HL-60/S4 treated with retinoic acid at 250 ng/mL for 4 days and 3 days (cell line): ENCODE measurements around the gene CCDC144A.
"Not testable (repeated sequence)": the region's sequence is repeated elsewhere in the genome, so short reads cannot be mapped to it uniquely, and the experiment has no call there.

Source experiments
- in situ Hi-C: fragments of 300-500 bp; cut with MboI; formaldehyde crosslinking; loops from 2 replicates; pipeline ENCODE4 v1.7.0; 2022; ENCODE audit warnings: low sequenced_read_pairs

CCDC144A gene

GRCh38 chr17:16689731-16690281 is at the start of gene CCDC144A:
TSS of gene CCDC144A (plus strand) at chr17:16690241. CDS start at chr17:16690401, 160 bp downstream.
- in situ Hi-C loops, result not testable (repeated sequence)

- in situ Hi-C loops, result no loop called here
These were observed 40.5 kb upstream of the CCDC144A start for GRCh38 chr17:16649585-16649984.

GRCh38 chr17:16652252-16652651 is 37.8 kb upstream of the CCDC144A start:
- in situ Hi-C loops, result no loop called here

GRCh38 chr17:16652847-16653366 is 37.1 kb upstream of the CCDC144A start:
- in situ Hi-C loops, result no loop called here

- in situ Hi-C loops, result no loop called here
These were observed 36.5 kb upstream of the CCDC144A start, which contains the start of gene ZNF624 for GRCh38 chr17:16653367-16654041. TSS of gene ZNF624 (minus strand) at chr17:16653850.

GRCh38 chr17:16661217-16661616 is 28.8 kb upstream of the CCDC144A start:
- in situ Hi-C loops, result no loop called here

- in situ Hi-C loops, result no loop called here
These were observed 27.1 kb upstream of the CCDC144A start for GRCh38 chr17:16662936-16663335.

GRCh38 chr17:16666553-16666906 is 23.5 kb upstream of the CCDC144A start:
- in situ Hi-C loops, result not testable (repeated sequence)

- in situ Hi-C loops, result not testable (repeated sequence)
These were observed 23.0 kb upstream of the CCDC144A start for GRCh38 chr17:16666907-16667636.

- in situ Hi-C loops, result no loop called here
These were observed 13.3 kb upstream of the CCDC144A start for GRCh38 chr17:16676676-16677268.

- in situ Hi-C loops, result not testable (repeated sequence)
These were observed 6.5 kb upstream of the CCDC144A start for GRCh38 chr17:16683290-16684138.

- in situ Hi-C loops, result not testable (repeated sequence)
These were observed 4.0 kb upstream of the CCDC144A start for GRCh38 chr17:16686019-16686418.

GRCh38 chr17:16687151-16687550 is 2.9 kb upstream of the CCDC144A start:
- in situ Hi-C loops, result not testable (repeated sequence)

- in situ Hi-C loops, result not testable (repeated sequence)
These were observed 406 bp downstream of the CCDC144A start for GRCh38 chr17:16690447-16690846.

GRCh38 chr17:16697603-16698002 is 7.6 kb downstream of the CCDC144A start:
- in situ Hi-C loops, result not testable (repeated sequence)

- in situ Hi-C loops, result not testable (repeated sequence)
These were observed 55.6 kb downstream of the CCDC144A start for GRCh38 chr17:16745492-16746203.

- in situ Hi-C loops, result not testable (repeated sequence)
These were observed 56.5 kb downstream of the CCDC144A start for GRCh38 chr17:16746571-16746970.

GRCh38 chr17:16750515-16750914 is 60.5 kb downstream of the CCDC144A start:
- in situ Hi-C loops, result not testable (repeated sequence)

- in situ Hi-C loops, result not testable (repeated sequence)
These were observed 61.3 kb downstream of the CCDC144A start for GRCh38 chr17:16751224-16751923.
